SU-DHL-6 (cell line): ENCODE data around the gene PROS1.

Experiments used
- H2AFZ ChIP-seq: fragments of 200-600 bp; sonication (generic); 2 replicates; pipeline ENCODE4 v1.6.1; 2014; ENCODE audit warnings: low read depth, mild to moderate bottlenecking, moderate library complexity, mixed read lengths, antibody characterized with exemption, low read length; ENCODE audit not compliant: severe bottlenecking
- H3F3A ChIP-seq: fragments of 200-600 bp; shearing (Covaris generic); 2 replicates; pipeline ENCODE4 v1.6.0; 2016; ENCODE audit warnings: antibody characterized with exemption, mild to moderate bottlenecking; ENCODE audit not compliant: insufficient read depth
- H3K27ac ChIP-seq: fragments of 200-600 bp; sonication (generic); 2 replicates; pipeline ENCODE4 v1.5.1; 2016; ENCODE audit warnings: low read depth, mild to moderate bottlenecking, low read length, moderate library complexity, mixed read lengths
- H3K27me3 ChIP-seq: fragments of 200-600 bp; sonication (generic), shearing (Covaris generic); 2 replicates; pipeline ENCODE4 v1.6.0; 2014; ENCODE audit warnings: mild to moderate bottlenecking, low read length
- H3K36me3 ChIP-seq: fragments of 200-600 bp; sonication (generic); 2 replicates; pipeline ENCODE4 v1.6.1; 2014; ENCODE audit warnings: mild to moderate bottlenecking, low read length, mixed read lengths
- H3K4me2 ChIP-seq: fragments of 300-600, 200-600 bp; shearing (Covaris generic), sonication (generic); 2 replicates; pipeline ENCODE4 v1.6.0; 2014; ENCODE audit warnings: low read length, low read depth, mild to moderate bottlenecking; ENCODE audit not compliant: poor library complexity, severe bottlenecking
- H3K4me3 ChIP-seq: fragments of 200-600 bp; sonication (generic); 2 replicates; pipeline ENCODE4 v1.5.1; 2014; ENCODE audit warnings: antibody characterized with exemption, low read length, mild to moderate bottlenecking, mixed read lengths; ENCODE audit not compliant: insufficient read depth, poor library complexity, severe bottlenecking
- H3K79me2 ChIP-seq: fragments of 200-600 bp; sonication (generic); 2 replicates; pipeline ENCODE4 v1.6.1; 2014; ENCODE audit warnings: mild to moderate bottlenecking, low read length, moderate library complexity; ENCODE audit not compliant: insufficient read depth
- H3K9ac ChIP-seq: fragments of 200-600 bp; sonication (generic); 2 replicates; pipeline ENCODE4 v1.7.0; 2014; ENCODE audit warnings: mild to moderate bottlenecking, low read length
- H3K9me2 ChIP-seq: fragments of 200-600 bp; sonication (generic); replicated peaks from 2 replicates; pipeline ENCODE4 v1.6.1; 2014; ENCODE audit warnings: low read length; ENCODE audit not compliant: insufficient read depth
- H3K9me3 ChIP-seq: fragments of 200-600 bp; sonication (generic); 2 replicates; pipeline ENCODE4 v1.6.1; 2014; ENCODE audit warnings: low read length, mixed read lengths; ENCODE audit not compliant: insufficient read depth
- H4K20me1 ChIP-seq: fragments of 200-600 bp; sonication (generic); 2 replicates; pipeline ENCODE4 v1.6.1; 2014; ENCODE audit warnings: low read depth, mild to moderate bottlenecking, antibody characterized with exemption, low read length, moderate library complexity, mixed read lengths
- CTCF ChIP-seq: fragments of 200-600 bp; sonication (generic); IDR thresholded peaks from one replicate; pipeline ENCODE4 v1.5.1; 2017; ENCODE audit warnings: antibody characterized with exemption, mild to moderate bottlenecking, low read length, moderate library complexity; ENCODE audit not compliant: insufficient read depth, poor library complexity, severe bottlenecking
- EZH2phosphoT487 ChIP-seq: fragments of 200-600 bp; sonication (generic), shearing (Covaris generic); conservative IDR thresholded peaks from 2 replicates; pipeline ENCODE4 v1.6.1; 2018; ENCODE audit warnings: mild to moderate bottlenecking, antibody characterized with exemption, low read length, moderate library complexity, mixed read lengths

PROS1 gene

GRCh38 chr3:93911206-93911605 lies 62.5 kb downstream of the PROS1 start:
- 0 out of 2 replicates have a peak, but pooled peaks cover 3% of the 10 kb centered on the region for H3K9me3 ChIP-seq
- H3K9ac ChIP-seq, result no peak overlapping the region
- no peaks in the 10 kb centered on the region for H3F3A ChIP-seq
- no peaks in the 10 kb centered on the region for H3K79me2 ChIP-seq
- TF ChIP-seq CTCF, result no peak
- no peak for TF ChIP-seq EZH2phosphoT487
- no peaks in the 10 kb centered on the region for H3K36me3 ChIP-seq
- H3K27me3 ChIP-seq, result no peaks in the 10 kb centered on the region
- H3K4me2 ChIP-seq, result no peak overlapping the region
- H3K9me2 ChIP-seq, result no peaks in the 10 kb centered on the region
- no peaks in the 10 kb centered on the region for H4K20me1 ChIP-seq
- H3K4me3 ChIP-seq, result no peak overlapping the region
- H2AFZ ChIP-seq, result no peak overlapping the region
- no peak overlapping the region for H3K27ac ChIP-seq

- Histone ChIP-seq H3F3A (no peaks in the 10 kb centered on the region), H3K27me3 (no peaks in the 10 kb centered on the region), H3K4me3 (no peak overlapping the region), H3K9ac (no peak overlapping the region), H2AFZ (no peak overlapping the region), H4K20me1 (no peaks in the 10 kb centered on the region), H3K36me3 (no peaks in the 10 kb centered on the region), H3K27ac (no peak overlapping the region), H3K9me2 (no peaks in the 10 kb centered on the region), H3K79me2 (no peaks in the 10 kb centered on the region), H3K9me3 (0 out of 2 replicates have a peak, but pooled peaks cover 3% of the 10 kb centered on the region), H3K4me2 (no peak overlapping the region)
- TF ChIP-seq EZH2phosphoT487, result no peak
- TF ChIP-seq CTCF, result no peak
These were observed 63.6 kb downstream of the PROS1 start for GRCh38 chr3:93910097-93910496.

- H3K27ac ChIP-seq, result no peak overlapping the region
- H3K79me2 ChIP-seq, result no peaks in the 10 kb centered on the region
- no peaks in the 10 kb centered on the region for H4K20me1 ChIP-seq
- no peaks in the 10 kb centered on the region for H3K9me2 ChIP-seq
- no peak overlapping the region for H3K4me3 ChIP-seq
- TF ChIP-seq EZH2phosphoT487 (no peak), CTCF (no peak)
- H3K27me3 ChIP-seq, result no peaks in the 10 kb centered on the region
- no peaks in the 10 kb centered on the region for H3K36me3 ChIP-seq
- no peak overlapping the region for H2AFZ ChIP-seq
- H3K9ac ChIP-seq, result no peak overlapping the region
- H3K4me2 ChIP-seq, result no peak overlapping the region
- 0 out of 2 replicates have a peak, but pooled peaks cover 3% of the 10 kb centered on the region for H3K9me3 ChIP-seq
- no peaks in the 10 kb centered on the region for H3F3A ChIP-seq
These were observed 66.6 kb downstream of the PROS1 start for GRCh38 chr3:93907132-93907531.
